Neural progenitor cell (in vitro differentiated cells): ENCODE data around the gene SYTL1. TPM values are rescaled to one million over a fixed set of nuclear protein-coding genes. Genes with fewer than 3 reads are reported as not detected.

Source experiments
- DNase-seq: peaks from one replicate; pipeline ENCODE4 v3.0.0-alpha.2; 2016; ENCODE audit warnings: low spot score
- H2AFZ ChIP-seq: fragments of 200-600 bp; sonication (generic); replicated peaks from 2 replicates; pipeline ENCODE4 v1.6.1; 2016; ENCODE audit warnings: antibody characterized with exemption
- H3F3A ChIP-seq: fragments of 200-600 bp; sonication (generic); 2 replicates; pipeline ENCODE4 v1.6.1; 2016; ENCODE audit warnings: antibody characterized with exemption, low read depth
- H3K27ac ChIP-seq: fragments of 200-600 bp; sonication (generic); 2 replicates; pipeline ENCODE4 v1.5.1; 2016; ENCODE audit warnings: mild to moderate bottlenecking
- H3K27me3 ChIP-seq: fragments of 200-600 bp; sonication (generic); 2 replicates; pipeline ENCODE4 v1.6.1; 2016; ENCODE audit warnings: mild to moderate bottlenecking, moderate library complexity
- H3K36me3 ChIP-seq: fragments of 200-600 bp; sonication (generic); 2 replicates; pipeline ENCODE4 v1.5.1; 2016
- H3K4me1 ChIP-seq: fragments of 200-600 bp; sonication (generic); 2 replicates; pipeline ENCODE4 v1.6.1; 2016; ENCODE audit warnings: mixed run types
- H3K4me2 ChIP-seq: fragments of 200-600 bp; sonication (generic); 2 replicates; pipeline ENCODE4 v1.6.1; 2016
- H3K4me3 ChIP-seq: fragments of 200-600 bp; sonication (generic); 2 replicates; pipeline ENCODE4 v1.5.1; 2016
- H3K79me2 ChIP-seq: fragments of 200-600 bp; sonication (generic); 2 replicates; pipeline ENCODE4 v1.6.1; 2016; ENCODE audit warnings: low read depth
- H3K9ac ChIP-seq: fragments of 200-600 bp; sonication (generic); 2 replicates; pipeline ENCODE4 v1.6.1; 2016
- H3K9me3 ChIP-seq: fragments of 200-600 bp; sonication (generic); 2 replicates; pipeline ENCODE4 v1.5.1; 2016; ENCODE audit warnings: low read depth
- H4K20me1 ChIP-seq: fragments of 200-600 bp; sonication (generic); 2 replicates; pipeline ENCODE4 v1.6.1; 2016; ENCODE audit warnings: low read depth
- H3K27ac Mint-ChIP-seq: 3 replicates; pipeline ENCODE4 v1.8.0; 2021; ENCODE audit warnings: mixed read lengths
- H3K27me3 Mint-ChIP-seq: 2 replicates; pipeline ENCODE4 v1.8.0; 2022; ENCODE audit warnings: low read depth, mild to moderate bottlenecking, inconsistent platforms, moderate library complexity, mixed read lengths; ENCODE audit not compliant: insufficient read depth
- H3K36me3 Mint-ChIP-seq: 3 replicates; pipeline ENCODE4 v1.8.0; 2021; ENCODE audit warnings: mixed read lengths
- H3K4me1 Mint-ChIP-seq: 3 replicates; pipeline ENCODE4 v1.8.0; 2021; ENCODE audit warnings: mixed read lengths
- H3K4me3 Mint-ChIP-seq: 3 replicates; pipeline ENCODE4 v1.8.0; 2021; ENCODE audit warnings: mild to moderate bottlenecking, moderate library complexity, mixed read lengths
- H3K9me3 Mint-ChIP-seq: 3 replicates; pipeline ENCODE4 v1.8.0; 2020; ENCODE audit warnings: mixed read lengths
- CTCF ChIP-seq: fragments of 200-600 bp; sonication (generic); IDR thresholded peaks from 2 replicates; pipeline ENCODE4 v1.5.1; 2017; ENCODE audit warnings: antibody characterized with exemption, mild to moderate bottlenecking
- EZH2 ChIP-seq: fragments of 200-600 bp; sonication (generic); IDR thresholded peaks from 2 replicates; pipeline ENCODE4 v1.6.1; 2017; ENCODE audit warnings: antibody characterized with exemption, mild to moderate bottlenecking, moderate library complexity
- EZH2phosphoT487 ChIP-seq: fragments of 200-600 bp; sonication (generic); IDR thresholded peaks from 2 replicates; pipeline ENCODE4 v1.6.1; 2017; ENCODE audit warnings: antibody characterized with exemption
- total RNA-seq: library from RNA; depleted of rRNA; stranded (reverse); fragments of >200 nt; gene quantifications from 2 replicates; pipeline ENCODE4 v1.2.3, GENCODE V29; 2015; ENCODE audit warnings: low replicate concordance

SYTL1 gene
- total RNA-seq, 1 donor from 2014 or later: 5.7 TPM

- H3K36me3 ChIP-seq: no peaks in the 10 kb centered on the region
Observed at GRCh38 chr1:27360159-27361043, 18.6 kb downstream of the SYTL1 start.

GRCh38 chr1:27361044-27361402 lies 19.2 kb downstream of the SYTL1 start:
- Histone ChIP-seq H4K20me1 (peaks cover 37% of the 10 kb centered on the region), H3K4me2 (peak overlapping the region; percentile 98), H3K79me2 (no peaks in the 10 kb centered on the region), H3K27ac (no peak overlapping the region), H2AFZ (peak overlapping the region; percentile 99), H3K4me3 (peak overlapping the region; percentile 68), H3K27me3 (peaks cover 55% of the 10 kb centered on the region), H3K9me3 (no peaks in the 10 kb centered on the region), H3K36me3 (no peaks in the 10 kb centered on the region), H3K4me1 (peaks cover 33% of the 10 kb centered on the region), H3F3A (peaks cover 33% of the 10 kb centered on the region), H3K9ac (no peak overlapping the region)
- H3K27ac Mint-ChIP-seq: no peak overlapping the region
- H3K27me3 Mint-ChIP-seq: peaks cover 32% of the 10 kb centered on the region
- H3K4me3 Mint-ChIP-seq: no peak overlapping the region
- TF ChIP-seq EZH2 (peak; percentile 54), EZH2phosphoT487 (peak; percentile 23), CTCF (no peak)
- peak; percentile 37 for DNase-seq
- H3K36me3 Mint-ChIP-seq: peaks cover 11% of the 10 kb centered on the region
- H3K9me3 Mint-ChIP-seq: no peaks in the 10 kb centered on the region
- H3K4me1 Mint-ChIP-seq: peaks cover 48% of the 10 kb centered on the region

More at GRCh38 chr1:27360159-27361043, 18.6 kb downstream of the SYTL1 start:
- H3K4me2 ChIP-seq: peak overlapping the region; percentile 98
- no peak overlapping the region for H3K9ac ChIP-seq
- no peaks in the 10 kb centered on the region for H3K79me2 ChIP-seq
- Mint-ChIP-seq H3K27me3 (peaks cover 29% of the 10 kb centered on the region), H3K27ac (no peak overlapping the region), H3K9me3 (no peaks in the 10 kb centered on the region), H3K4me1 (peaks cover 44% of the 10 kb centered on the region), H3K36me3 (peaks cover 11% of the 10 kb centered on the region), H3K4me3 (peak overlapping the region; percentile 44)
- H4K20me1 ChIP-seq: peaks cover 37% of the 10 kb centered on the region
- DNase-seq: peak; percentile 66
- peak overlapping the region; percentile 68 for H3K4me3 ChIP-seq
- TF ChIP-seq EZH2phosphoT487 (no peak), CTCF (no peak), EZH2 (peak; percentile 69)
- peaks cover 27% of the 10 kb centered on the region for H3F3A ChIP-seq
- peaks cover 33% of the 10 kb centered on the region for H3K4me1 ChIP-seq
- peaks cover 55% of the 10 kb centered on the region for H3K27me3 ChIP-seq
- H3K27ac ChIP-seq: no peak overlapping the region
- peak overlapping the region; percentile 99 for H2AFZ ChIP-seq
- no peaks in the 10 kb centered on the region for H3K9me3 ChIP-seq

- peaks cover 55% of the 10 kb centered on the region for H3K27me3 ChIP-seq
- no peak overlapping the region for H3K4me3 Mint-ChIP-seq
Observed at GRCh38 chr1:27361553-27361952, 19.7 kb downstream of the SYTL1 start.

More at GRCh38 chr1:27361553-27361952, 19.7 kb downstream of the SYTL1 start:
- H3K27ac ChIP-seq: no peak overlapping the region
- H3K27me3 Mint-ChIP-seq: peaks cover 32% of the 10 kb centered on the region
- no peaks in the 10 kb centered on the region for H3K9me3 ChIP-seq
- peaks cover 37% of the 10 kb centered on the region for H3F3A ChIP-seq
- H3K4me1 Mint-ChIP-seq: peaks cover 48% of the 10 kb centered on the region
- H2AFZ ChIP-seq: no peak overlapping the region
- no peak for DNase-seq
- TF ChIP-seq EZH2 (no peak), EZH2phosphoT487 (no peak), CTCF (no peak)
- no peak overlapping the region for H3K27ac Mint-ChIP-seq
- peaks cover 33% of the 10 kb centered on the region for H3K4me1 ChIP-seq
- H3K4me3 ChIP-seq: no peak overlapping the region
- H3K79me2 ChIP-seq: no peaks in the 10 kb centered on the region
- no peaks in the 10 kb centered on the region for H3K36me3 ChIP-seq
- H4K20me1 ChIP-seq: peaks cover 37% of the 10 kb centered on the region
- H3K36me3 Mint-ChIP-seq: peaks cover 11% of the 10 kb centered on the region
- no peaks in the 10 kb centered on the region for H3K9me3 Mint-ChIP-seq
- no peak overlapping the region for H3K9ac ChIP-seq
- H3K4me2 ChIP-seq: no peak overlapping the region
